Measurements from ENCODE around the gene SYPL1.

- no peak for TF ChIP-seq EZH2 (IDR thresholded peaks at IDR 0.05)
- no peak for TF ChIP-seq POLR2AphosphoS5 (IDR thresholded peaks at IDR 0.05; ENCODE audit: borderline replicate concordance, low read depth, low read length)
- TF ChIP-seq FOXP2 (optimal IDR thresholded peaks at IDR 0.05; ENCODE audit: control extremely low read depth, extremely low read length, insufficient read depth): no peak
Observed at GRCh38 chr7:106155027-106155426, 42.9 kb upstream of the SYPL1 start.
